Measurements from ENCODE around the gene CENPN.

CENPN gene

DNA sequence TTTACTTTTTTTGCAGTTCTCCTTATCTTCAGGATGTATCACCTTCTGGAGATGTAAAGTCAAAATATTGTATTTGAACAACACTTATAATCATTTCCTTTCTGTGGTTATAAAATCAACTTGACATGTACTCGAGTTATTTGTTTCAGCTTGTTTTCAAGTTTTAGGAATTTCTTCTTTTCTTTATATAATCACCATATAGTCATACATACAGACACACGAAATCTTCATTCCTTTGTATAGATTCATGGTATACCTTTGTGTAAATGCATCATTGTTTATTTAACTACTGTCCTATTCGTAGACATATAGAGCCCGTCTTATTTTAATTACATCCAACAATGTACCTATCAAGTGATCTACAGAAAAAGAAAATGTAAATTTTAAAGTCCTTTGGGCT lies 40.4 kb upstream of the CENPN start:
- TF ChIP-seq CEBPB (IDR thresholded peaks at IDR 0.05), result no peak
- TF ChIP-seq, protein P1, sequence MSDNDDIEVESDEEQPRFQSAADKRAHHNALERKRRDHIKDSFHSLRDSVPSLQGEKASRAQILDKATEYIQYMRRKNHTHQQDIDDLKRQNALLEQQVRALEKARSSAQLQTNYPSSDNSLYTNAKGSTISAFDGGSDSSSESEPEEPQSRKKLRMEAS (IDR thresholded peaks at IDR 0.05), result no peak
- no peak for TF ChIP-seq EGR1 (IDR thresholded peaks at IDR 0.05)
- no peak for TF ChIP-seq ZBTB7A (IDR thresholded peaks at IDR 0.05; ENCODE audit: low read depth)
- TF ChIP-seq FOXM1 (IDR thresholded peaks at IDR 0.05; ENCODE audit: borderline replicate concordance, low read depth), result no peak
- no peak for TF ChIP-seq RAD21 (IDR thresholded peaks at IDR 0.05; ENCODE audit: low read depth)
- TF ChIP-seq TEAD4 (IDR thresholded peaks at IDR 0.05), result no peak
- no peak for TF ChIP-seq TCF12 (IDR thresholded peaks at IDR 0.05; ENCODE audit: low read depth)
- no peak for TF ChIP-seq YY1 (IDR thresholded peaks at IDR 0.05; ENCODE audit: low read depth)
- no peak for TF ChIP-seq NFIC (IDR thresholded peaks at IDR 0.05)
- TF ChIP-seq, protein P2, sequence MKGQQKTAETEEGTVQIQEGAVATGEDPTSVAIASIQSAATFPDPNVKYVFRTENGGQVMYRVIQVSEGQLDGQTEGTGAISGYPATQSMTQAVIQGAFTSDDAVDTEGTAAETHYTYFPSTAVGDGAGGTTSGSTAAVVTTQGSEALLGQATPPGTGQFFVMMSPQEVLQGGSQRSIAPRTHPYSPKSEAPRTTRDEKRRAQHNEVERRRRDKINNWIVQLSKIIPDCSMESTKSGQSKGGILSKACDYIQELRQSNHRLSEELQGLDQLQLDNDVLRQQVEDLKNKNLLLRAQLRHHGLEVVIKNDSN (IDR thresholded peaks at IDR 0.05), result no peak
- no peak for TF ChIP-seq TAF1 (IDR thresholded peaks at IDR 0.05; ENCODE audit: low read depth)
- TF ChIP-seq, protein P3, sequence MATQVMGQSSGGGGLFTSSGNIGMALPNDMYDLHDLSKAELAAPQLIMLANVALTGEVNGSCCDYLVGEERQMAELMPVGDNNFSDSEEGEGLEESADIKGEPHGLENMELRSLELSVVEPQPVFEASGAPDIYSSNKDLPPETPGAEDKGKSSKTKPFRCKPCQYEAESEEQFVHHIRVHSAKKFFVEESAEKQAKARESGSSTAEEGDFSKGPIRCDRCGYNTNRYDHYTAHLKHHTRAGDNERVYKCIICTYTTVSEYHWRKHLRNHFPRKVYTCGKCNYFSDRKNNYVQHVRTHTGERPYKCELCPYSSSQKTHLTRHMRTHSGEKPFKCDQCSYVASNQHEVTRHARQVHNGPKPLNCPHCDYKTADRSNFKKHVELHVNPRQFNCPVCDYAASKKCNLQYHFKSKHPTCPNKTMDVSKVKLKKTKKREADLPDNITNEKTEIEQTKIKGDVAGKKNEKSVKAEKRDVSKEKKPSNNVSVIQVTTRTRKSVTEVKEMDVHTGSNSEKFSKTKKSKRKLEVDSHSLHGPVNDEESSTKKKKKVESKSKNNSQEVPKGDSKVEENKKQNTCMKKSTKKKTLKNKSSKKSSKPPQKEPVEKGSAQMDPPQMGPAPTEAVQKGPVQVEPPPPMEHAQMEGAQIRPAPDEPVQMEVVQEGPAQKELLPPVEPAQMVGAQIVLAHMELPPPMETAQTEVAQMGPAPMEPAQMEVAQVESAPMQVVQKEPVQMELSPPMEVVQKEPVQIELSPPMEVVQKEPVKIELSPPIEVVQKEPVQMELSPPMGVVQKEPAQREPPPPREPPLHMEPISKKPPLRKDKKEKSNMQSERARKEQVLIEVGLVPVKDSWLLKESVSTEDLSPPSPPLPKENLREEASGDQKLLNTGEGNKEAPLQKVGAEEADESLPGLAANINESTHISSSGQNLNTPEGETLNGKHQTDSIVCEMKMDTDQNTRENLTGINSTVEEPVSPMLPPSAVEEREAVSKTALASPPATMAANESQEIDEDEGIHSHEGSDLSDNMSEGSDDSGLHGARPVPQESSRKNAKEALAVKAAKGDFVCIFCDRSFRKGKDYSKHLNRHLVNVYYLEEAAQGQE (IDR thresholded peaks at IDR 0.05; ENCODE audit: low read depth), result no peak
- TF ChIP-seq CREB1 (IDR thresholded peaks at IDR 0.05; ENCODE audit: low read depth), result no peak

DNA sequence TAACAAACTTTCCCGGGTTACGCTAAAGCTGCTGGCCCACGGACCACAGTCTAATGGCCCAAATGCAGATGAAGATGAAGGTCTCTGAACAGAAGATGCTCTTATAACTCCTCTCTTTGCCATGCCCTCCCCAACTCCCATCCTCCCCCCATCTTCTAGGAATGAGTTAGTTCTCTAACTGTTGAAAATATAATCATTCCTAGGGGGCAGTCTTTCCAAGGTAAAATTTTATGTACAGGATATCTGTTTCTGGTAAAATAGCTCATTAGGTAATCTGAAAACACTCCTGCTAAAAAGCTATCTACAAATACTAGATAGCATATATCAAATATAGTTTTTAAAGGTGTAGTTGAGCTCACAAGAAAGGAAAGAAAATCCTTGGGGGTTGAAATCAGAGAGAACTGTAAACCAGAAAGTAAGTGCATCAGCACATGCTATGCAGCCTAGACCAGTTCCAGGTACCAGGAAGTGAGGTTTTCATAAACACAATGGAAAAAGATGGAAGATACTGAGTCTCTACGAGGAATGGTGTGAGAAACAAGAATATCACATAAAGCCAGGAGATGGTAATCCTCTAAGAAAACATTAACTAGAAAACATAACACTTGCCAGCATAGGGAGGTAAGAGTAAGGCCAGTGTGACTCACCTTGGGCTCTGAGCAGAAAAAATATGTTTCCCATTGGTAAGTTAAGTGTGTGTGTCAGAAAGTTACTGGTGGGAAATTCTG lies 38.5 kb upstream of the CENPN start:
- TF ChIP-seq, protein P2 (IDR thresholded peaks at IDR 0.05), result no peak
- TF ChIP-seq EGR1 (IDR thresholded peaks at IDR 0.05), result no peak
- no peak for TF ChIP-seq FOXM1 (IDR thresholded peaks at IDR 0.05; ENCODE audit: borderline replicate concordance, low read depth)
- TF ChIP-seq CREB1 (IDR thresholded peaks at IDR 0.05; ENCODE audit: low read depth), result no peak
- TF ChIP-seq EP300 (IDR thresholded peaks at IDR 0.05; ENCODE audit: borderline replicate concordance), result no peak
- no peak for TF ChIP-seq NFIC (IDR thresholded peaks at IDR 0.05)

DNA sequence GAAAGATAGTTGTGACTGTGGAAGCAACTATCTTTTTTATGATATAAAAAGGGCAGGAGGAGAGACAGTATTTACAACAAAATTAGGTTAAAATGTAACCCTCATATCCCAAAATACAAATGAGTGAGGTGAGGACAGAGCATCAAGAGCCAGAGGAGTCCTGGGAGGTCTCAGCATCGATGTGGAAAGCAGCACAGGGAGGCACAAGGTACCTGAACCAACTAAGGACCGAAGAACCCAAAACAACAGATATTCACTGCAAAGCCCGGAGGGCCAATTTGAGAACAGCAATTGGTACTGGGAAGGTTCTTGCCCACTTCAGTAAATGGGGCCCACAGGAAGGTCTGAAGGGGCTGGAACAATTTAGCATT lies 37.9 kb upstream of the CENPN start:
- no peak for TF ChIP-seq CREB1 (IDR thresholded peaks at IDR 0.05; ENCODE audit: low read depth)
- TF ChIP-seq TAF1 (IDR thresholded peaks at IDR 0.05; ENCODE audit: low read depth), result no peak
- TF ChIP-seq, protein P1 (IDR thresholded peaks at IDR 0.05), result no peak
- no peak for TF ChIP-seq TCF12 (IDR thresholded peaks at IDR 0.05; ENCODE audit: low read depth)
- TF ChIP-seq ZBTB7A (IDR thresholded peaks at IDR 0.05; ENCODE audit: low read depth), result no peak
- no peak for TF ChIP-seq NFIC (IDR thresholded peaks at IDR 0.05)
- TF ChIP-seq, protein P3 (IDR thresholded peaks at IDR 0.05; ENCODE audit: low read depth), result no peak
- TF ChIP-seq EP300 (IDR thresholded peaks at IDR 0.05; ENCODE audit: borderline replicate concordance), result no peak
- no peak for TF ChIP-seq FOXM1 (IDR thresholded peaks at IDR 0.05; ENCODE audit: borderline replicate concordance, low read depth)

DNA sequence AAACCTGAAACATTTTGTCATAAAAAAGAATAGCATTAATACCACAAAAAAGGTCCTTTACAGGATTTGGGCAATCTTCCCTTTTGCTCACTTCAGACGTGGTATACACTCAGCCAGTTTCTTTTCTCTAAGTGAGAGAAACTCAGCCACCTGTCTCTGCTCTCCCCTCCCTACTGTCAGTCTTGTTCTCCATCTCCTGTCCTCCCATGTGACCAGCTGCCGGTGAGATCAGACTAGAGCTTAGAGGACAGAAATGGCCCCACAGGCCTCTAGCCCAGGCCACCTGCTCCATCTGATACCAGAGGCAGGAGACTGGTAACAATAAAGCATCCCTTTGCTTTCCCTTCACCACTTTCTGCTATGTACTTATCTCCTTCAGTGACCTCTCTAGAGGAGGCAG lies 35.2 kb upstream of the CENPN start:
- TF ChIP-seq TEAD4 (IDR thresholded peaks at IDR 0.05) (no peak), ZBTB7A (IDR thresholded peaks at IDR 0.05; ENCODE audit: low read depth) (no peak), TCF12 (IDR thresholded peaks at IDR 0.05; ENCODE audit: low read depth) (no peak), FOXM1 (IDR thresholded peaks at IDR 0.05; ENCODE audit: borderline replicate concordance, low read depth) (no peak), RAD21 (IDR thresholded peaks at IDR 0.05; ENCODE audit: low read depth) (no peak), CEBPB (IDR thresholded peaks at IDR 0.05) (no peak), EGR1 (IDR thresholded peaks at IDR 0.05) (no peak), YY1 (IDR thresholded peaks at IDR 0.05; ENCODE audit: low read depth) (no peak), CREB1 (IDR thresholded peaks at IDR 0.05; ENCODE audit: low read depth) (no peak), TAF1 (IDR thresholded peaks at IDR 0.05; ENCODE audit: low read depth) (no peak), NFIC (IDR thresholded peaks at IDR 0.05) (no peak), EP300 (IDR thresholded peaks at IDR 0.05; ENCODE audit: borderline replicate concordance) (no peak)
- TF ChIP-seq, protein P2 (IDR thresholded peaks at IDR 0.05), result no peak
- TF ChIP-seq, protein P3 (IDR thresholded peaks at IDR 0.05; ENCODE audit: low read depth), result no peak
- TF ChIP-seq, protein P1 (IDR thresholded peaks at IDR 0.05), result no peak
